ENCODE results near the gene VIM.
A peak's percentile ranks its signal among the peaks of the same experiment; 100 is the strongest.
"Not testable (repeated sequence)": the region's sequence is repeated elsewhere in the genome, so short reads cannot be mapped to it uniquely, and the experiment has no call there.

VIM gene

DNA sequence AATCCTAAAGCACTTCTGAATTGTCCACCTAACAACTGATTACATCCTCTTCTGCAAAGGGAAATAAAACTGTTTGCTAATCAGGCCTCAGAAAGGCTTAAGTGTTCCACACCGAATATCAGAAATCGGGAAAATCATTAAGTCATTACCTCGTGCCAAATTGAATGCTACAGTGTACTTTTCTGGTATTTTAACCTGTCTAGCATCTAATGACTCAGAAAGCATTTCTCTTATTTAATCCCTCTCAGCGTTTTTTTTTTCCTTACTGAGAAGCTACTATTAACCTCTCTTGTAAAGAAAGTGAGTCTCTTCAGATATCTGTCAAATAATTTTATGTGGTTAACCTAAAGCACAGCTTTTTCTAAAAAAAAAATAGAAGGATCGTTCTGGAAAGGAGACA is 28.6 kb downstream of the VIM start:
- no peak for DNase-seq (ENCODE audit: low read depth in 2 of 2)

DNA sequence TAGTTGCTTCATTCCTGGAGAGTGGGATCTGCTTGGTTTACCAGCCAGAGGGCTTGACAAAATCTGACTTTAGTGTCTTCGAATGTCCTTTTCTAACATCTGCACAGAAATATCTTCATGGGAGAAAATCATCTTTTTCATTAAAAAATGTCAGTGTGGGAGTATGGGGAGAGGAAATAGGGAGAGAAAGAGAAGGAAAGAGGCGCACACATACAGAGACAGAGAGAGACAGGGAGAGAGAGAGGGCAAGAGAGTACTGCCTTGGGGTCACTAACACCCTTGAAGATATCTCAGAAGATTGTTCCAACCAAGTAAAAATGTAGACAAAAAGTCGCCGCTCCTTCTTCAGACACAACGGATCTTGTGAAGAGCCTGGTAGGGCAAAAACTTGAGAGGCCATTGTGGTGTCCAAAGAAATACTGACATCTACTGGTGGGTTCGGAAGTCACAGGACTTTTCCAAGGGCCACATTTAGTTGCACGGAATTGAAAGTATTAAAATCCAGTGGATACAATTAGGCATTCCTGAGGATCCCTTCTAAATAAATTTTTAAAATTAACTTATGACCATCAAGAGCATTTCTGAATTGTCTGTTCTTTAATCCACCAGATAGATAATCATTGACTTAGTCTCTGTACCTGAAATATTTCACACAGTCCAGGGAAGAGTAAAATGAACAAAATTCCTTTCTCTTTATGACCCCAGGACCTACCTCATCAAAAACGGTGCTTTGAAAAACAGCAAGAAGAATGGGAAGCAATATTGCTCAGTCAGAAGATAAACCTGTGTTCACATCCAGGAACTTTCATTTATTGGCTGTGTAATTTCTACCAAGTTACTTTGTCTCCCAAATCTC is 29.7 kb downstream of the VIM start:
- peak in 1 of 2 donors; percentile 25 for DNase-seq (ENCODE audit: low read depth in 2 of 2)

DNA sequence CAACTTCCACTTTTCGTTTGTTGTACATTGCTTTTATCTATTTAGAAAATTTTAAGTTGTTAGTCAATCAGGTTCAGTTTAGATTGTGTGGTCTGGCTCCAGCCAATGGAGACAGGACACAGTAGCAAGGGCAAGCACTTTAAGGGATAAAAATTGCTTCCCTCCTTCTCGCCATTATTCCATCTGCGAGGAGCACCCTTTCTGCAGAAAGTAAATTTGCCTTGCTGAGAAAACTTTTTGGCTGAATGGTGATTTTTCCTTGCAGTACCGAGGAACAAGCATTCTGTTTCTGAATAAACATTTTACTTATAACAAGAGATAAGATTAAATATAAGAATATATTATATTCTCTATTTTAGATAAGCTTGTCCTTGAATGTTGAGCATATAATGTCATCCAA is 34.5 kb downstream of the VIM start:
- DNase-seq (ENCODE audit: low read depth in 2 of 2): no peak

DNA sequence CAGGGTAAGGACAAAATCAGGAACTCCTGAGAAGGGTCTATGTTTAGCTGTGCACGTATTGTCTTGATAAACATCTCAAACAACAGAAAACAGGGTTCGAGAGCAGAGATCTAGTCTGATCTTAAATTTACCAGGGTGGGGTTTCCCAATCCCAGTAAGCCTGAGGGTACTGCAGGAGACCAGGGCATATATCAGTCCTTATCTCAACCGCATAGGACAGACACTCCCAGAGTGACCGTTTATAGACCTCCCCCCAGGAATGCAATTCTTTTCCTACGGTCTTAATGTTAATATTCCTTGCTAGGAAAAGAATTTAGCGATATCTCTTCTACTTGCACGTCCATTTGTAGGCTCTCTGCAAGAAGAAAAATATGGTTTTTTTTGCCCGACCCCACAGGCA is 35.5 kb downstream of the VIM start:
- no peak for DNase-seq (ENCODE audit: low read depth in 2 of 2)

DNA sequence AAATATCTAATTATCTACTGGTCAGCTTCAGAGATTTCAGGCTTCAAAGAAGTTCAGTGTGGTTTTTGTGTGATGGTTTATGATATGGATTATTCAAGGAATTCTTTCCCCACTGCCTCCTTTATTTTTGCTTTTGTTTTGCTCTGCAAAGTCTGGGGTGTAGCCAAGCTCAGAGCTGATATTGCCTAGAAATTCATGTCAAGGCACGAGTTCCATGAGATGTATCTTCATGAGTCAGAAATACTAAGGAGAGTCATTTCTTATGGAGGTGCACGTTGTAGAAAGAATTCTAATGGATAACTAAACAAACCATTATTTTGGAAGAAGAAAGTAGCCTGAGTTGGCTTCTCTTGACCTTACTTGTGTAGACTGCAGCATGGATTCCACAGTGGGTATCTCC is 37.4 kb downstream of the VIM start:
- DNase-seq (ENCODE audit: low read depth in 2 of 2): no peak

DNA sequence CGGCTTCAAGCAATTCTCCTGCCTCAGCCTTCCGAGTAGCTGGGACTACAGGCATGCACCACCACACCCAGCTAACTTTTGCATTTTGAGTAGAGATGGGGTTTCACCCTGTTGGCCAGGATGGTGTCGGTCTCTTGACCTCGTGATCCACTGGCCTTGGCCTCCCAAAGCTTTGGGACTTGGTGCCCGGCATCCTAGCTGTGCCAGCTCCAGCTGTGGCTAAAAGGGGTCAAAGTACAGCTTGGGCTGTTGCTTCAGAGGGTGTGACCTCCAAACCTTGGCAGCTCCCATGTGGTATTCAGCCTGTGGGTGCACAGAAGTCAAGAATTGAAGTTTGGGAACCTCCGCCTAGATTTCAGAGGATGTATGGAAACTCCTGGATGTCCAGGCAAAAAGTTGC is 38.5 kb downstream of the VIM start:
- not testable (repeated sequence) for DNase-seq (ENCODE audit: low read depth in 2 of 2)

DNA sequence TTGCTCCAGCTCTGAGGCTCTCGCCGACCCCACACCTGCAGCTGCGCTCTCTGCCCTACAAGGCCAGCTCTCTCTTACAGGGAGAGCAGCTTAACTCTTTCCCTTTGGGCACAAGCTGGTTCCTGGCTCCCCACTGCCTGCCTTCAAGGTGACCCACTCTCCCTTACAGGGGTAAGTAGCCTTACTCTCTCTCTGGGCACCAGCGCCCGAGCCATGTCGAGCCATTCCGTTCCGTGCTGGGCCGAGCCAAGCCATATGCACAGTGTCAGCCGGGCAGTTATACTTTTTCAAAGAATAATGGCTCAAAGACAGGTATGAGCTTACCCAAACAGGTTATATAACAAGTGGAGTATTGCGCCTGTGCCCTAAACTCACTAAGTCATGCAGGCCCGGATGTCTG is 44.6 kb downstream of the VIM start:
- DNase-seq (ENCODE audit: low read depth in 2 of 2): no peak

DNA sequence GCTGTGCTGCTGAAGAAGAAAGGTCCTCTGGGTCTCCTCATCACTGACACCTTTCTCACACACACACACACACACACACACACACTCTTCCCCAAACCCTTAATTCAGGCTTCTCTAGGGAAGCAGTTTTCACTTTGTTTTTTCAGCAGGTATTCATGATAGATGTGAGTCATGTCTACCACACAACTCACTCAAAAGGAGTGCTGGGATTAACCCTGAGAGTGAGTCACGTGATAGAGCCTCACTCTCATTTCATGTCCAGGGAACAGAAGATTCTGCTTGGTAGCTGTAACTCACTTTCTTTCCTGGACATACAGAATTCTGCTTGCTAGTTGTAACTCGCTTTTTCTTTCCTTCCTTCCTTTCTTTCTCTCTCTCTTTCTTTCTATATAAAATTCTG is 45.4 kb downstream of the VIM start:
- no peak for DNase-seq (ENCODE audit: low read depth in 2 of 2)

DNA sequence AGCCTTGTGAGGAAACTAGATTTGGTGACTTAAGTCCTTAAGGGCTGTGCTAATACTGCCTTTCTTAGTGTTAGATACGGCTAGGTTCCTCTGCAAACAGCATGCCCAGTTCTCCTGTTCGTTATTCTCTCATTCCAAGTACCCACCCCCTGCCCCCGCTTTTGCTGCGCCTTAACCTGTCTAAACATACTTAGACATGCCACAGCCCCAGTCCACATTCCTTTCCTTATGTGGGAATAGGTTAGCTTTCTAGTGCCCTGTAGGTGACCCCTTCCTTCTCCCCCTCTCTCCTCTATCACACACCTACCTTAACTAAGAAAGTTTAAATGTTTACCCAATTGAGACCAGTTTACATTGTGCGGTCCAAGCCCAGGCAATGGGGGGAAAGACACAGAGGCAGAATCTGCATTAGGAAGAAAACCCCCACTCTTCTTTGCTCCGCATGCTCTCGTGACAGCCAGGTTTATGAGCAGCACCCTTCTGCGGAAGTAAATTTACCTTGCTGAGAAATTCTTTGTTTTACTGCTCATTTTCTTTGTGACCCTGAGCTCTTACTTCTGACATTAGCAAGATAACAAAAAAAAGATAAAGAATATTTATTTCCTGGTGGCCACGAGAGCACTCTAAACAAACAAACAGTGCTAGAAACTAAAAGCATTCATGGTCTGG is 48.8 kb downstream of the VIM start:
- no peak for DNase-seq (ENCODE audit: low read depth in 2 of 2)

DNA sequence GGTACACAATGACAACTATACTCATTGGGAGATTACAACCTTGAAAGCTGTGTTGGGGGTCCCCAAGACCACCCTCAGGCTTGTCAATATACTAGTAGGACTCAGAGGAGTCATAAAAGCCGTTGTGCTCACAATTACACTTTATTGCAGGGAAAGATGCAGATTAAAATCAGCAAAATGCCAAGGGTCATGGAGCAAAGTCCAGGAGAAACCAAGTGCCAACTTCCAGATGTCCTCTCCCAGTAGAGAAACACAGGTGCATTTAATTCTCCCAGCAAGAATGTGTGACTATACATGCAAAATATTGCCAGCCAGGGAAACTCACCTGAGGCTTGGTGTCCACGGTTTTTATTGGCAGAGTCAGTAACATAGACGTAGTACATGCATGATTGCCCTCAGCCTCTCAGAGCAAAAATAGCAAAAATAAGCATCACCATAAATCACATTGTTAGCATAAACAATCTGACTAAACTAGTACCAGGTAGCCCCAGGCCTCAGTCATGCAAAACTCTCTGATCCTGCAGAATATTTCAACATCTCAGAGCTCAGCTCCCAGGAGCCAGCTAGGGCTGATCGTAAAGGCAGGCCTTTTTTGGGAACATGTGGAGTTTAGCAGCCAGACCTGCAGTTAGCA is 50.7 kb downstream of the VIM start:
- DNase-seq (ENCODE audit: low read depth in 2 of 2): no peak

DNA sequence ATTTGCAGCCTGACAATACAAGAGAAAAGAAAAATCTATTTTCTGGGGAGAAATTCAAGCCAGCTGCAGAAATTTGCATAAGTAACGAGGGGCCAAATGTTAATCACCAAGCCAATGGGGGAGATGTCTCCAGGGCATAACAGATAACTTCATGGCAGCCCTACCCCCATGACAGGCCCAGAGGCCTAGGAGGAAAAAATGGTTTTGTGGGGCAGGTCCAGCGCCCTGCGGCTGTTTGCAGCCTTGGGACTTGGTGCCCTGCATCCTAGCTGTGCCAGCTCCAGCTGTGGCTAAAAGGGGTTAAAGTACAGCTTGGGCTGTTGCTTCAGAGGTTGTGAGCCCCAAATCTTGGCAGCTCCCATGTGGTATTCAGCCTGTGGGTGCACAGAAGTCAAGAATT is 54.3 kb downstream of the VIM start:
- DNase-seq (ENCODE audit: low read depth in 2 of 2): no peak

DNA sequence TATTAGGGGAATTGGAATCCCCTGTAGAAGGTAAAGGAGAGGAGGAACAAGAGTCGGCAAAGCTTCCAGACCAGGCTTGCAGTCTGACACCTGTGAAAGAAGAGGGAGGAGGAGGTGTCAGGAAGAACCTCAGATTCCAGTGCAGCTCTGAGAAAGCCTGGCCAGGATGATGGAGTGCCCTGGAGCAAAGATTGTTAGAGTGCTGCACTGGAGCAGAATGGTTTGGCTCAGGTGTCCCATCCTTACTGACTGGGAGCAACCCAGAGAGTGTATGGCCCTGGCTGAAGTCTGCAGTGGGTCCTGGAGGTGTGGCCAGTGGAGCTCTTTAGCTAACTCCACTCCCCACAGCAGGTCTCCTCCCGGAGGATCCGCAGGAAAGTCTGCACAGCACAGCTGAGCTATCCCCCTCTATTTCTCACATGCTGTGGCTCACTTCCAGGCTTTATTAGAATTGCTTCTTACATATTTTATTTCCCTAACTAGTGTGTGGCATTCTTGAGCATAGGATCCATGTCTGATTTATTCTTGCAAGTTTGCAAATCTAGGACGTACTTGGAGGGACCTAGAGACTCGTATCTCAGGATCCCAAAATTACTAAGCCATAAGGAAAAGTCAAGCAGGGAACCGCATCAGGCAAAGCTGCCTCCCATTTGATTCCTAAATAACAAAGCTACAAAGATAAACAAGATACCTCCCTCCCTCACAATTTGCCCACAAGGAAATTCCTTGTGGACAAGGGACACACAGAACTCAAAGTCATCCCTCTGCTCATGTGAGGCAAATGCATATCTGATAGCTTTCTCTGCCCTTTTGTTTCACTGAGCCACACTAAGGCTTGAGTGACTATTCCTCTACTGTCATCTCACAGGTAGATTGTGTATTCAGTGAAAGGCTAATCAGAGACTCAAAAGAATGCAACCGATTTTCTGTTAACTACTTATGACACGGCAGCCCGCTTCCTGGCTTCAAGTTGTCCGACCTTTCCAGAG is 58.8 kb downstream of the VIM start:
- no peak for DNase-seq (ENCODE audit: low read depth in 2 of 2)

Measured in stimulated activated CD8-positive, alpha-beta memory T cell treated with anti-CD3 and anti-CD28 coated beads, Interleukin-15, amount 100 ng/mL, for 4 hours (primary cell).